ENCODE data around the gene NRCAM.
A peak's percentile ranks its signal among the peaks of the same experiment; 100 is the strongest.

Gene NRCAM

DNA sequence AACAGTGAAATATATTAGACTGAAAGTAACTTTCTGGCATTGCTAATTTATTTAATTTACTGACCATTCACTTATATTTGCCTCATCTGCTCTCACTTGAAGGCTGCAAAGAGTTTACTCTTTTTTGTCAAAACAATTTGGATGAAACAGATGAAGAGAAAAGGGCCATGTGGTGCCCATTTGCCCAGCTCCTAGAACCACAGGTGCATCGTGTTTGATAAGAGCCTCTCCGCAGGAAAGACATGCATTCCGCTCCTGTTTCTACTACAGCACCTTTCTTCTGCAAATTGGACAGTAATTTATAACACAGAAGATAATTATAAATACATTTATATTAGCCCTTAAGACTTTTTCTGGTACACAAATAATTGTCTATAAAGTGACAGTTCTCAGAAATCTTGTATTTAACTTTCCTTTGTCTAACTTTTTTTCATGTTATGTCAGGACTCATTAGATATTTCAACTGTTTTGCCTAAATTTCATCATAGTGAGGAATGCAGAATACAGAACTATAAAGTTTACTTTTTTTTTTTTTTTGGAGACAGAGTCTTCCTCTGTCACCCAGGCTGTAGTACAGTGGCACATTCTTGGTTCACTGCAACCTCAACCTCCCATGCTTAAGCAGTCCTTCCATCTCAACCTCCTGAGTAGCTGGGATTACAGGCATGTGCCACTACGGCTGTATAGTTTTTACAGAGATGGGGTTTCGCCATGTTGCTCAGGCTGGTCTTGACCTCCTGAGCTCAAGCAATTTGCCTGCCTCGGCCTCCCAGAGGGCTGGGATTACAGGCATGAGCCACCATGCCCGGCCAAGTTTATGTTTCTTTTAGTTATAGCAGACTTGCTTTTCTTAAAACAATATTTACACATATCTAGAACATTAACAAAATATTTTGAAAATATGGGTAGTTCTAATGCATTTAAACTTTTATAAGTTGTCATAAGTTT lies 326.9 kb downstream of the NRCAM start:
- DNase-seq (ENCODE audit: low read depth): no peak

DNA sequence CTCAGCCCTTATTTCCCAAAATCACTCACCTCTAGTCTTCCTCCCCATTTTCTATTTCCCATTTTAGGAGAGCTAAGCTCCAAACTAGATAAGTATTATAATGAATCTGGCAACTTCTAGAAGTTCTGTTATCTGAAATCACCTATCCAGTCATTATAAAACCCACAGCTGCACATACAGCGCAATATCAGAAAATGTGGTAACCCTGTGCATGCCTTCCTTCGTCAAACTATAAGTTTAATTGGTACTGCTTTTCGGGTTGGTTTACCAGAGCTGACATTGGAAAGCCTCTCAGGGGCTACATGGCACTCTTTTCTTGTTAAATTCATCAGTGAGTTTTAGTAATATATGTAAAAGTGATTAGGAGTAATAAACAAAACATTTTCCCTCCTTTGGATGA lies 327.7 kb downstream of the NRCAM start:
- DNase-seq (ENCODE audit: low read depth): no peak

DNA sequence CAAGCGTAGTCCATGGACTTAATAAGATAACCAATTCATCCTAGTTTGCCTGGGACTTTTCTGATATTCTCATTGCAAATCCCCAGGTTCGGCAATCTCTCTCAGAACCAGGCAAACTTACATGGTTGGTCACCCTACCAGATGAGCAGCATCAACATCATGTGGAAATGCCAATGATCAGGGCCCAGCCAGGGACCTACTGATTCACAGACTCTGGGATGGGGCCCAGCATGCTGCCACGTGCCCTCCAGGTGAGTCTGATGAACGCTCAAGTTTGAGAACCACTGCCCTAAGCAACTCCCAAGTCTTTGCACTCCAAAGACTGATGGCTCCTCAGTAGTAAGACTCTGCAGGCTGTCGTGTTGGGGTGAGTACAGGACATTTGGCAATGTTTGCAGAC lies 328.8 kb downstream of the NRCAM start:
- no peak for DNase-seq (ENCODE audit: low read depth)

DNA sequence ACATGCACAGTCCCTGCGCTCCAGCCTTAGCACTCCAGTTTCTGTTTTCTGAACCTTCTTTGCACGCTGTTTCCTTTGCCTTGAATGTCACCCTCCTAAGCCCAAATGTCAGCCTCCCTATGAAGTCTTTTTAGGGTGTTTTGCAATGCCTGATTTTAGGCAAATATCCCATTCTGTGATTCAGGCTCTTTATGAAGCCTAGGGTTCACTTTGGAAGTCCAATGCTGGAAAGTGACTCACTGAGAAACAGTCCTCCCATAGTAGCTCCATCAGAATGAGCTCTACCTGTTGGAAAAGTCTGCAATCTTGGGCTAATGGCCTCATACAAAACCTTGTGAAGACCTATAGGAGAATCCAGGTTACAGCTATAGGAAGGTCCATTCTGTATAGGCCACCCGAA lies 331.4 kb downstream of the NRCAM start:
- DNase-seq (ENCODE audit: low read depth): peak; percentile 58

DNA sequence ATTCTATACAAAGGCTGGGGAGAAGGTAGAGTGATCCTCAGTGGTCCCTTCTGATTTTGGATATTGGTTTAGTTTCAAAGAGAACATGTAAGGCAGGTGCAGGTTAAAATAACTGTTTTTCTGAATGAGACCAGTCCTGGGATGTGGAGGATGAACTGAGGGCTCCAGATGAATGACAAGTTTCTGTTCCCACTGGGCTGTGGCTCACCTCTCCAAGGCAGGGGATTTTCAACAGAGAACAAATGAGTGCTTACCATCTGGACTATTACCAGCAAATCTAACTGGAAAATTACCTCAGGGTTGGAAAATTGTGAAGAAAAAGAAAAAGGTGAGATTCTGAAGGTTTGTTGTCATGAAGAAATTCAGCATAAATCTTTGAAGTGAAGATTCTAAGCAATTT lies 334.1 kb downstream of the NRCAM start:
- DNase-seq (ENCODE audit: low read depth): no peak

DNA sequence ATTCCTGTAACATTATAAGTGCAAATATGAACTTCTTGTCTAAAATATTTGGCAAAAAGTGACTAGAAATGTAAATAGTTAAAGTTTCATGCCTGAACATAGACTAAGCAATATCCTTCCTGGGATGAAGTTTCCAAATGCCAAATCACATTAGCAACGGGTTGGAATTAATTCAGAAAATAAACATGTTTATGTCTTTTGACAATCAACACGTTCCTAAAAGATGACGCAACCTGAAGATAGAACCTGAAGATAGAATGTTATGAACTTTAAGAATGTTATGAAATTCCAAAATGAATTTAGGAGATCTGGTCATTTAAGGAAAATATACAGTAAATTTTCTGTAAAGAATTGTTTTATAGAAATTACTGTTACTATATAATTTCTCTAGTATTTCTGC lies 335.3 kb downstream of the NRCAM start:
- DNase-seq (ENCODE audit: low read depth): no peak

DNA sequence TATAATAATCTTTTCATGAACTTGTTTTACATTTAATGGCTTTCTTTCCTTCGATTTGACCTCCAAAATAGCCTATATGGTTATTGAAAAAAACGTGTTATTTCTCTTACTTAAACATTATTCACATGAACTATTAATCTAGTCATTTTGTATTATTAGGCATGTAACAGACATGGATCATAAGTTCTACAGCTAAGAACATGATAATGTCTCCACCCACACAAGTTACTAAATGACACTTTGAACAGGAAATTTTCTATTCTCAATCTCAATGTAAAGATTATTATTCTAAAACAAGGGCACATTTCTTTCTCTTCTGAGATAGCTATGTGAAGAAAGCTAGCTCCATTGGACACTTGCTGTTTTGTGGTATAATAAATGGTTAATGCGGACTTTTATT lies 336.0 kb downstream of the NRCAM start:
- no peak for DNase-seq (ENCODE audit: low read depth)

DNA sequence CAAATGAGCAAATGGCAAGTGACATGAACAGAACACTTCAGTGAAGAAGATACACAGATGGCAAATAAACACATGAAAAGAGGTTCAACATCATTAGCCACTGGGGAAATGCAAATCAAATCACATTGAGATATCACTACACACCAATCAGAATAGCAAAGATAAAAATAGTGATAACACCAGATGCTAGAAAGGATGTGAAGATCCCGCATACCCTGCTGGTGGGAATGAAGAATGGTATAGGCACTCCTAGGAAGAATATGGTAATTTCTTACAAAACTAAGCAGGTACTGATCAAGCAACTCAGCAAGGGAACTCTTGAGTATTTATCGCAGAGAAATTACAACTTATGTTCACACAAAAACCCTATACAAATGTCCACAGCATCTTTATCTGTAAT lies 337.3 kb downstream of the NRCAM start:
- no peak for DNase-seq (ENCODE audit: low read depth)

DNA sequence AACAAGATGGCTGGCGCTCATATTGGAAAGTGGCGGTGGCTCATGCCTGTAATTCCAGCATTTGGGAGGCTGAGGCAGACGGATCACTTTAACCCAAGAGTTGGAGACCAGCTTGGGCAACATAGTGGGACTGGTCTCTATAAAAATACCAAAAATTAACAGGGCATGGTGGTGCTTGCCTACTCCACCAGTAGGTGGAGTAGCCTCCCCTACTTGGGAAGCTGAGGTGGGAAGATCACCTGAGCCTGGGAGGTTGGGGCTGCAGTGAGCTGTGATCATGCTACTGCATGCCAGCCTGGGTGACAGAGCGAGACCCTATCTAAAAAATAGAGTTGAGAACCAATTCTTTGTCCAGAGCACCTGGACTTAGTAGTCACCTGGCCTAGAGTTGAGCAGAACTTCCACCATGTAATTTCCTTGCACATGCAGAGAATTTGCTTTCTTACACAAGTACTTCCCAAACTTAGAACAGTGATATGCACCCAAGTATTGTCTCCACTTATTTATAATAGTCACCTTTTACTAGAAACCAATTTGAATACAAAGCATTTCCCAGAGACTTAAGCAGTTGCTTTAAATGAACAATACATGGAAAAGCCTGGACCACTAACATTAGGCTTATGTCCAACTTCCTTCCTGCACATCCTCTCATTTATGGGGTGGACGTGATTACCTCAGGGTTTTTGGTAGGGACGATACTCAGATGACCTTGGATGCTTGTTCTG lies 342.0 kb downstream of the NRCAM start:
- no peak for DNase-seq (ENCODE audit: low read depth)

DNA sequence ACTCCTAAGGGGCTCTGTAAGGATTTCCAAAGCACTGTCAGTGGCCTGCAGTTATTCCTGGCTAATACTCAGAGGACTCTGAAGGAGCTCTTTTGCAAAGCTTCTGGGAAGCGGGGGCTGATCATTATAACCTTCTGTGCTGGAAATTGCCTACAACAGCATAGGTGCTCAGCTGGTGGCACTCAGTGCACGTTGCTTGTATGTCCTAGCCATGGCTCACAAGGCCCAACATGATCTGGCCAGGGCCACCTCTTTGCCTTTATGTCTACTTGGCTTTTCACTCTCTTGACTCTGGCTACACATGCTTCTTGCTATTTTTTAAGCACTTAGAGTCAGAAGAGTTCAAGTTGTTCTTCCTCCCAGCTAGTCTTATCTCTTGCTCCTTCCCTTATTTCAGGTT lies 343.6 kb downstream of the NRCAM start:
- DNase-seq (ENCODE audit: low read depth): no peak

DNA sequence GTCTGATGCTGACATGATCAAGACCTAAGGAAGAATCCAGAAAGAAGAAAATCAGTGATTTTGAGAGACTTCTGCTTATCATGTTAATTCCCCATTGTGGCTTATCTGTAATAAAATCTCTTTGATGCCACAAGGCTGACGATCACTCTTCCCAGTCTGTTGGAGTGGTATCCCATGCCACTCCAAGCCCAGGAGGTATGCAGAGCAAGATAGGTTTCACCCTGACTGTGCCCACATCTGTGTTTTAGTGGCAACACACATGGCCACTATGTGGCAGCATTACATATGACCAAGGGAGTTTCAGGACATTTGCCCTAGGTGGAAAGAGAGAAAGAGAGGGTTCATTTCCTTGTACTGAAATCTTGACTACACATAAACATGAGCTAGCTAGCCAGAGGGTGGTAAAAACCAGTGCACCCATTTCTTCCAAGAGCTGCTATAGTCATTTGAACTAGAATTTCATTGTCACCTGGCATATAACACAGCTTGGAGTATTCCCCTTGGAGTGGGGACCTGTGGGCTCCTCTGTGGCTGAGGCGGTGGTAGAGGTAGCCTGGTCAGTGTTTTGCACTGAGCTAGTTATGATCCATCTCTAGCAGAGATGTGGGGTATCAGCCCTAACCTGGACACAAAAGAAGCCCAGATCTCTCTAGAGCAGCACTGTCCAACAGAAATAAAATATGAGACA lies 346.9 kb downstream of the NRCAM start:
- no peak for DNase-seq (ENCODE audit: low read depth)

DNA sequence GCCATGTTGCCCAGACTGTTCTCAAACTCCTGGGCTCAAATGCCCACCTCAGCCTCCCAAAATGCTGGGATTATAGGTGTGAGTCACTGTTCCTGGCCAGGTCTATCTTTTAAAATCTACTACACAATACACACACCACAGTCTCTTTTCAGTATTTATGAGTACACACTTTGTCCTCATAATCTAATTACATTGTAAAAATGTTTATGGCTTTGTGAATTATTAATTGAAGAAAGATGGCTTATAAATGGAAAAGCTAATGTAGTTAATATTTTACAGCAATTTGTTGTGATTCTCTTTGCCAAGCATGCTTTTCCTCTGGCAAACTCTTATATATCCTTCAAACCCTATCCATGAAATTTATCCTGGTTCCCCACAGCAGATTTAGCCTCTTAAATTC lies 348.1 kb downstream of the NRCAM start:
- DNase-seq (ENCODE audit: low read depth): no peak

DNA sequence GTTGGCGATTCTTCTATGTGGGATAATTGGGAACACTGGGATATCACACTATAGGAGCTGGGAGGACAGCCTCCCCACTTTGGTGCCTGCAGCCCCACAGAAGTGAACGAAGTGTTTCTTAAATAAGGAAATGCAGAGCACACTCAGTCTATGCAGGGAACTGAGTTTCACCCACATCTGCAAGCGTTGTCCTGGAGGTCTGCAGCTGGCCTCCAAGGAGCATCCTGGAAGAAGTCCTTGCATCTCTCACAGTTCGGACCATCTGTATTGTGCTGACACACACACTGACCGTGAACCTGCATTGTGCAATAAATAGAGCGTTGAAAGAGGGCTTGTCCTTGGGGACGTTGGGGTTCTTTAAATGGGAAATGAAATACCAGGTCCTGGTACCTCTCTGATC lies 351.9 kb downstream of the NRCAM start:
- no peak for DNase-seq (ENCODE audit: low read depth)

DNA sequence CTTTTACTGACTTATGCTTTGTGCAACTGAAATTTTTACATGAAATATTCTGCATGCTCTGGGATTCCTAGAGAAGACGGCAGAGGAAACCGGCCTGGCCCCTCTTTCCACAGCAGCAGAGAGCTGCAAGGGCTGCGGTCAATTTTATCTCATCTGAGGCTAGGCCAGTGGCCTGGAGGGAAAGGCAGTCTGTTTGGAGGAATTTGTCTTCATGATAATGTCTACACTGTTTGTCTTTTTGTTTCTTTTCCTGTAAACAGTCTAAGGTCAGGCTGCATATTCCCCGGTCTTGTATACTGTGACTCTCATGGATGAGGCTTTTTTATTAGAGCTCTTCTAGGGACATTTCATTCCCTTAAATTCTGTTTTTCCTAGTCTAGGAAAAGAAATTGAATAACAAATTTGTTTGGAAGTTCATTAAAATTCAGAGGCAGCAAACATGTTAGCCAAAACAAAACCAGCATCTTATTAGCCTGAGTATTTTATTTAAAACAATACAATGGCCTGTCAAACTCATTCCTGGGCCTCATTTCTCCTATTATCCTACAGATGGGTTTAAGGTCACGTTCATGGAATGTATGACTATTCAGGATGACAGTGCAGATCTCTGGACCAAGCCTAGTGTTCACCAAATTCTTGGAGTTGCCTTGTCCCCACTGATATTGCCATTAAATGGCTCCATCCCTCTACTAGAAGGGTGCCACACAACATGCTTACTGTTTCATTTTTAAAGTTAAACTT lies 352.5 kb downstream of the NRCAM start:
- no peak for DNase-seq (ENCODE audit: low read depth)

DNA sequence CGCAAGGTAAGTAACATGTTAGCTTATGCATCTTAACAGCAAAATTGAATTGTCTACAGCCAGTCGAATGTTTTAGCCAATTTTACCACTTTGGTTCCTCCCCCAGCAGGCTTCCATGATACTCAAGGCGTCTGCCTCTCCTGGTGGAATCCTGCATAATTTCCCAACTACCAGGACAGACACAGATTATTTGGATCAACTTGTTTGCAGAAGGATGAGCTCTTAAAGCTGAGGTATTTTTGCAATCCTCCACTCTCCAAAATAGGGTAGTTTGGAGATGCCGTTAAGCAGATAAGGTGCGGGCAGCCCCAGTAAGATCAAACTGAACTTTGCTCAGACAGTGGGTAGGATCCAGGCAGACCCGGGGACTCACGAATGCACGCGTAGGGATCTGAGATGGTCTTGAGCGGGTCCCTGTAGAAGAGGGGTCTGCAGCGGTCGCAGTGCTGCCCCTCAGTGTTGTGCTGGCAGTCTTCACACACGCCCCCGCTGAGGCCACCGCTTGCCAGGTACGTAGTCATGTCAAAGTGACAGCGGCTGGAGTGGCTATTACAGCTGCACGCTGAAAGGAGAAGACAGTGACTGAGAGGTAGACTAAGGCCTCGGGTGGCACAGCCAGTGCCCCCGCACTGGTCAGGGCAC lies 353.4 kb downstream of the NRCAM start:
- DNase-seq (ENCODE audit: low read depth): no peak

DNA sequence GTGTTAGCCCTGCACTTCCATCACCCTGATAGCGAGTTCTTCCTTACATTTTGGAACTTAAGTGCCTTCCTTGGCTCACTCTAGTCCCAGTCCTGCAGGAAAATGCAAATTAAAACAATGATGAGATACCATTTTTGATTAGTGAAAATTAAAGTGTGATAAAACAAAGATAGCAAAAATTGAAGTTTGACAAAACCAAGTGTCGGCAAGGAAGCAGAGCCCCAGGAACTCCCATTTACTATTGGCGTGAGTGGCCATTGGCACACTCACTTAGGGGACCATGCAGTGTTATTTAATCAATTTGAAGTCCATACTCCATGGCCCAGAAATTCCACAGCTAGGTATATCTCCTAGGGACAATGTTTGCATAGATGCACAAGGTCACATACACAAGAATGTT lies 354.5 kb downstream of the NRCAM start:
- DNase-seq (ENCODE audit: low read depth): no peak

DNA sequence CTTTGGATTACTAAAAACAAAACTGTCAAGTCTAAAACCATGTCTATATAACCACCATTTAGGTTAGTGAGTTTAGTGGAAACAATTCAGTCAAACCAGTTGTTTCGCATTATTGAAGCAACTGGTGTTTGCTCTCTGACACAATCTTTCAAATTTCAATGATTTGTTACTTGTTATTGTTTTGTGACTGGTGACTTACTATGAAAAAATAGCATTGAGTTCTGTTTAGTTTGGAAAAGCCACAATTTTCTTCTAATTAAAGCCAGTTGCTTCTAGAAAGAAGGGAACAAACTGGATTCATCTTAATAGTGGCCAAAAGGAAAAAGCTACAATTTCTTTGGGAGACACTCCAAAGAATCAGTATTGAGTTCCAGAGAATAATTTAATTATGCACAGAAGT lies 356.5 kb downstream of the NRCAM start:
- peak; percentile 54 for DNase-seq (ENCODE audit: low read depth)

DNA sequence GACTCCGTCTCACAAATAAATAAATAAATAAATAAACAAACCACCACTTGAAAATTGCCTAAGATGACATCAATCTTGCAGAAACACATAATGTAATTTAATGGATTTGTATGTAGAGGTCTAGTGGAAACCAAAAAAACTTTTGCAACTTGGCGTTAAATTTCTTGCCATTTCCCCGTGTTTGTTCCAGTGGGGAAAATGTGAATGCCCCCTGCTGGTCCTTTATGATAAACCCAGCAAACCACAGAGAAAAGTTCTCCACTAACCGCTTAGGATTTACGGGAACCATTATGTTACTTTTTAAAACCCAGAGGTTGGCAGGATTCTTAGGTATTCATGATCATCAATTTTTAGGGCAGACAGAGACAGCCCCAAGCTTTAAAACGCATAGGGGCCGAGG lies 358.5 kb downstream of the NRCAM start:
- DNase-seq (ENCODE audit: low read depth): no peak

All from stromal cell of bone marrow (primary cell).